Activated CD8-positive, alpha-beta memory T cell treated with anti-CD3 and anti-CD28 coated beads for 4 hours (primary cell): Measurements from ENCODE around the gene GAB1.

Source experiments
- DNase-seq, 2 donors: peaks; one replicate each; pipeline ENCODE4 v3.0.0-alpha.2; 2020; ENCODE audit warnings: low read depth in 2 of 2

GAB1 gene

GRCh38 chr4:143358923-143359643 is 22.4 kb downstream of the GAB1 start:
- DNase-seq: no peak

- no peak for DNase-seq
Measured at GRCh38 chr4:143359644-143360193, 23.0 kb downstream of the GAB1 start.

DNA sequence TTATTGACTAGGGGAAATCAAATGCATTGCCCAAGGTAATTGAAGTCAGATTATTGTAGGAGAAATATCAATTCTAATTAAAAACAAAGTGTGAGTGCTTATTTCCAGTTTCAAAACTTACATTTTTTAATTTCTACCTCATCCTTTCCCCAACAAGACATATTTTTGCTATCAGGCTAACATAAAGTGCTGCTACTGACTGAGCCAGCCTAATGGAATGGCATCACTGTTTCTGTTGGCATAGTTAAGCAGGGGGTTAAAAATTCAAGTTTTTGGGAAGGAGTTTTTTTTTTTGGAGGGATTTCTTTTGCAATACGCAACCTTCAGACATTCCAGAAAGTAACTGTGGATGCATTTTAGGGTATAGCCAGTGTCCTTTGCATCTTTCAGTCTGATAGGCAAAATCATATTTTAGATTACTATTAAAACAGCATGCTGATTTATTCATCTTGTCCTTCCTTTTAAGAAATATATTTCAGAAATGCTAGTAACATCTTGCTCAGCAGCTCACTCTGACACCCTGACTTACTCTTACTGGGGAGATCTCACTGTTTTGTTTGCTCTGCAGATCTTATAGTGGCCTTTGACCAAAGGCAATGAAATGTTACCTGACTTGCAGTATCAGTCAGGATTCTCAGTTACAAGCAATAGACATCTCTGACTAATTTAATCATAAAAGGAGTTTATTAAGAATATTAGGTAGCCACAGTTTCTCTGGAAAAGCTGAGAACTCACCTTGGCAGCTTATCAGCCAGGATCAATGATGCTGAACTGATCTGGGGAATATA is 24.4 kb downstream of the GAB1 start:
- DNase-seq: no peak

DNA sequence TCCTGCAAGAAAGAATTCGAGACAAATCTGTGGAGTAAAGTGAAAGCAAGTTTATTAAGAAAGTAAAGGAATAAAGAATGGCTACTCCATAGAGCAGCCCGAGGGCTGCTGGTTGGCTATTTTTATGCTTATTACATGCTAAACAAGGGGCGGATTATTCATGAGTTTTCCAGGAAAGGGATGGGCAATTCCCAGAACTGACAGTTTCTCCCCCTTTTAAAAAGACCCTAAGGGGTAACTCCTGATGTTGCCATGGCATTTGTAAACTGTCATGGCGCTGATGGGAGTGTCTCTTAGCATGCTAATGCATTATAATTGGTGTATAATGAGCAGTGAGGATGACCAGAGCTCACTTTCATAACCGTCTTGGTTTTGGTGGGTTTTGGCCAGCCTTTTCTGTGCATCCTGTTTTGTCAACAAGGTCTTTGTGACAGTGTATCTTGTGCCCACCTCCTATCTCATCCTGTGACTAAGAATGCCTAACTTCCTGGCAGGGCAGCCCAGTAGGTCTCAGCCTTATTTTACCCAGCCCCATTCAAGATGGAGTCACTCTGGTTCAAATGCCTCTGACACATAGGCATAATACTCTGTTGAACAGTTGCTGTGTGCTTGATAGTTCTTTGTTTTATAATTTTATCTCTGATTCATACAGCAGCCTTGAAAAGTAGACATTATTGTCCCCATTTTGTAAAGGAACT is 25.8 kb downstream of the GAB1 start:
- DNase-seq: no peak

DNA sequence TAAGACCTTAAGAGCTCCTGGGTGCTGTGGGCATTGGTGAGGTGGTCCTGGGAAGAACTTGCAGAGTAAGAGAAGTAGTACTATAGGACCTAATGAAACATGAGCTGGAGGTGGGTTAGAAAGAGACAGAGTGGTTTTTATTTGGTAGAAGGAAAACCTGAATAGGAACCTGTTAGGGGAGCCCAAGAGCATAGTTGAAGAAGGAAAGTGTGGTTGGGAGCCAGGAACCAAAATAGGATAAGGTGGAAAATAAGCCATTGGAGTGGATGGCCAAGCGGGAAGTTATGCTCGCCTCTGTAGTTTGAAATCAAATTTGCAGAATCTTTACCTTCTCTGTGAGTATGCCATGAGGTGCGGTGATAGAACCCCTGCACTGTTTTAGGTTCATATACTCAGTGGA is 26.7 kb downstream of the GAB1 start:
- no peak for DNase-seq

DNA sequence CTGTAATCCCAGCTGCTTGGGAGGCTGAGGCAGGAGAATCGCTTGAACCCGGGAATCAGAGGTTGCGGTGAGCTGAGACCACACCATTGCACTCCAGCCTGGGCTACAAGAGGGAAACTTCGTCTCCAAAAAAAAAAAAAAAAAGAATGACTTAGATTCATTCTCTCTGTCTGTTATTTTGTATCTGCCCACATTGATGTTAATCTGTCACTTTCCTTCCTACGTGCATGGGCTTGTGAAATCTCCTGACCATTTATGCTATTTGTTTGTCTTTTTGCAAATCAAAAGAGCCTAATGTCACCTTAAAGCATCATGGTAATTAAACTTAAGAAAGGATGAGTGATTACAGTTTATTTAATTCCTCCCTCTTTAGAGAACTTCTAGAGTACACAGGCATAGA is 27.4 kb downstream of the GAB1 start:
- DNase-seq: no peak

- no peak for DNase-seq
Measured at GRCh38 chr4:143367863-143368262, 31.2 kb downstream of the GAB1 start.

GRCh38 chr4:143369552-143369951 is 32.9 kb downstream of the GAB1 start:
- no peak for DNase-seq

- no peak for DNase-seq
Measured at GRCh38 chr4:143372093-143372915, 35.6 kb downstream of the GAB1 start.

- no peak for DNase-seq
Measured at GRCh38 chr4:143374255-143374654, 37.6 kb downstream of the GAB1 start.

DNA sequence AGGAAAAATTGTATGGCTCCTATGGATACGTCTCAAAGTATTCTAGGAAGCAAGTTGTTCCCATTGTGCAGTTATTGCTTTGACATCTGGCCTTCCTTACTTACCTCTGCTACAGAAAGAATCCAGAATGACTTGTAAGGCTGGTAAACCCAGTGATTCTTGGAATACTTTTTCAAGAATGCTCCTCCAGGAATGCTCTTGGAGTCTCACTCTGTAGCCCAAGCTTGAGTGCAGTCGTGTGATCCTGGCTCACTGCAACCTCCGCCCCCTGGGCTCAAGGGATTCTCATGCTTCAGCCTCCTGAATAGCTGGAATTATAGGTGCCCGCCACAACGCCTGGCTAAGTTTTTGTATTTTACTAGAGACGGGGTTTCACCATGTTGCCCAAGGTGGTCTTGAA is 38.1 kb downstream of the GAB1 start:
- DNase-seq: no peak

DNA sequence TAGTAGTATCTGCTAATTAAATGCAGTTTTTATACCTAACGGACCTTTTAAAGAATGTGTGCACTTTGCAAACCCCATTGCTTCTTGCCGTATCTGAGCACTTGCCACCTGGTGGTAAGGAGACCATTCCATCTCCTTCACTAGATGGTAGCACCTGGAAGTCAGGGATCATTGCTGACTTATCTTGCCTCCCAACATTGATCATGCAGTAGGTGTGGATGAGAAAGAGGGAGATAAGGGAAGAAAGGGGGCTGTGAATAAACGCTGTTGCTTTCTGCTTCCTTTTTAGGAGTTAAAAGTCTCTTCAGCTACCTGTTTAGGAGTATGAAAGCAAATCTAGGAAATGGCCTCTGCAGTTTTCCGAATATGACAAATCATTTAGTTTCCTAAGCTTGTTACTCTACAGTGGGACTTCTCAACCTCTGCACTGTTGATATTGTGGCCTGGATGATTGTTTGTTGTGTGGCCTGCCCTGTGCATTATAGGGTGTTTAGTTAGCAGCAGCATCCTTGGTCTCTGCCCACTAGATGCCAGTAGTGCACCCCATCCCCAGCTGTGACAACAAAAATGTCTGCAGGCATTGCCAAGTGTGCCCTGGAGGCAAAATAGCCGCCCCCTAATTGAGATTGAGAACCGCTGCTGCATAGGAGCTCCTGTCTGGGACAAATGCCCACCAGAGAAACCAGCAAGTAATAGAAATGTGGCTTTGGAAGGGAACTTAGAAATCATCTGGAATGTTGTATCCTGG is 38.8 kb downstream of the GAB1 start:
- DNase-seq: no peak

DNA sequence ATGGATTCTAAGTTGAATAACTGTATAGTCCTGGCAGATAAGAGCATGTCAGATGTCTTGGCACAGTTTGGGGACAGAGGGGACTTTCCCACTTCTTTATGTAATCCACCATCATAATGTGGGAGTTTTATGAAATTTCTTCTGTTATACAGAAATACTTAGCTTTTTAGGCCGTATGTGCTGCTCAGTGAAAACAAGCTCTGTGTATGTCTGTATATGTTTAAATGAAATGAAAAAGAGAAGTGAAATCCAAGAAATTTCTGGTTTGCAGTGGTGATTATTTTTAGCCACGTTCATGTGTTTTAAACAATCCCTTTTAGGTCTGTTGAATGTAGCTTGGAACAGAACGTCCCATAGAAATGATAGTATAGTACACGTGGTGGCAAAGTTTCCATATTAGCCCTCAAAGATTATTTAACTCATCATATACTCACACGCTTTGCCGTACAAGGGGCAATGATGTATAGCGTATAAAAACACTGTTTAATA is 41.0 kb downstream of the GAB1 start:
- DNase-seq: no peak

DNA sequence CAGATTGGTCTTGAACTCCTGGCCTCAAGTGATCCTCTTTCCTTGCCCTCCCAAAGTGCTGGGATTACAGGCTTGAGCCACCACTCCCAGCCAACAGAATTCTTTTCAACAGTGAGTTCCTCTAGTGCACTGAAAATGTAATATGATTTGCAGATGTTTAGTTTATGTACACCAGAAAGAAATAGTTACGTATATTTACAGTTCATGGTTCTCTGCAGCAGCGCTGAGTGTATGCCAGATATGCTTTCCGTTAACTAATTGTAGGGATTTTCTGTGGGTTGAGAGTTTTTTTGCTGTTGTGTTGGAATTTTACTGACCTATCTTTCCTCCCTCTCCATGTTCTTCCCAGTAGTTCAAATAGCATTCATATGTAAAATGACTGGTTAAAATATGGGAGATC is 44.0 kb downstream of the GAB1 start:
- DNase-seq: no peak

DNA sequence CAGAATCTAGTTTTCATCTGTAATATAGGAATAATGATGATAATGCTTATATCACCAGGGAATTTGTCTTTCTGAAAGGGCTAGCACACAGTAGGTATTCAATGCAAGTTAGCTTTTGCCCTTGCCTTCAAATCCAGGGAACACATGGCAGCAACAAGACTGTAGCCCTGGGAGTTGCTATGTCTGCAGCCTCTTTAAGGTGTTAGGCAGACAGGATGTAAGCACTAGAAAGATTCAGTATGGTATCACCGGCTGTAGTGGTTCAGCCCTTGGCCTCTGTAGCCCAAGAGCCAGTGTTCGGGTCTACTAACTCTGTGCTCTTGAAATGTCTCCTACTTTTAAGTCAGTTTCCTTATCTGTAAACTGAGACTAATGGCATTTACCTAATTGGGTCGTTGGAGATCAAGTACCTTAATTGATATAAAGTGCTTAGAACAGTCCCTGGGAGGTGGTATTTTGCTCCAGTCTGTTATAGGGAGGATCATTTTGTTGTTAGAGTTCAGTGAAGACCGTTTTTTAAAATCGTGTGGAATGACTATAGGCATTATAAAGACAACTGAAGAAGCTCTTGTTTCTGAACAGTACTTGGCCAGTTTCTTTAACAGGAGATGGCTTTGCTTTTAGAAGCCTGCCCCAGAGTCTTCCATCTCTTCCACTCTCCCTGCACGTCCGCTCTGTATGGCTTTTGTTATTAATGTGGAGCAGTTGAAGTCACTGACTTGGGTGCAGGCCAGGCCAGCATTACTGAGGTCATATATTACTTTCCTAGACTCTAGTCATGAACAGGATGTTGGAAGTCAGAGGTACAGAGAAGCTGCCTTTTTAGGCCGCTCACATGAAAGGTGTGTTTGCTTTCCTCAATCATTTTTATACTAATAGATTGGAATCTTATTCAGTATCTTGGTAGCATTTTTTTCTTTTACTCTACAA is 44.8 kb downstream of the GAB1 start:
- no peak for DNase-seq

DNA sequence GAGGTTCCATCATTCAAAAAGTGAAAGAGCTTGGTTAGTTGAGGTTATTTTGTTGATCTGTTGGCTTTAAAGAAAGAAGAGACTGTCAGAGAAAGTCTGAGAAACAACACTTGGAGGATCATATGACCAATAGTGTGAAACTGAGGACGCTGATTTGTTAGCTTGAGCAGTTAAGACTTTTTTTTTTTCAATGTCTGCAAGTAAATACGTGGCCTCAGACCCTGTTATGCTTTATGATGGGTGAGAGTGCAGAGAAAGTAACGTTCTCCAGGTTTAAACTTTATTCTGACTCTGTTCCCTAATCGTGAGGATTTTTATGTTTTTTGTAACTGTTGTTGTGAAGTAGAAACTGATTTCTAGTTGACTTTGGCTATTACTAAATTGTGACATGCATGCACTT is 45.9 kb downstream of the GAB1 start:
- DNase-seq: no peak

DNA sequence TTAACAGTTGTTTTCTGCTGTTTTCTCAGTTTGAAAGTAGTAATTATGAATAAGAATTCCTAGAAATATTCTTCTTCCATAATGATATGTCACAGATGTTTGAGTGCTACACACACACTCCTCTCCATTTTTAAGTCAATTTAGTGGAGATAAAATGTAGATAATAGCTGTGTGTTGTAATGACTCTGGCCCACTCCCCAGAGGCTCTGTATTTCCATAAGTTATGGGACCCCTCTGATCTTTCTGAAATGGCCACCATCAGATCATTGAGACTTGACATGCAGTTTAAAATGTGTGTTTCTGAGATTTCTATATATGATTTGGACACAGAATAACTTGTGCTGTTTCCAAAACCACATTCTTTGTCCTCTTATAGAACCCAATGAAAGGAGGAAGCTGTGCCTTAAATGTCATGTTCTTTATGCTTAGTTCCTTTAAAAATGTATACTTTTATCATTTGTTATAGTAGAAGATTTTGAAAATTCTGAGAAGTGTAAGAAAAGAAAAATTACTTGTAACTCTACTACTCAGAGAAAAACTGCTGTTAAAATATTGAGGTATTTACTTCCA is 46.4 kb downstream of the GAB1 start:
- DNase-seq: no peak

DNA sequence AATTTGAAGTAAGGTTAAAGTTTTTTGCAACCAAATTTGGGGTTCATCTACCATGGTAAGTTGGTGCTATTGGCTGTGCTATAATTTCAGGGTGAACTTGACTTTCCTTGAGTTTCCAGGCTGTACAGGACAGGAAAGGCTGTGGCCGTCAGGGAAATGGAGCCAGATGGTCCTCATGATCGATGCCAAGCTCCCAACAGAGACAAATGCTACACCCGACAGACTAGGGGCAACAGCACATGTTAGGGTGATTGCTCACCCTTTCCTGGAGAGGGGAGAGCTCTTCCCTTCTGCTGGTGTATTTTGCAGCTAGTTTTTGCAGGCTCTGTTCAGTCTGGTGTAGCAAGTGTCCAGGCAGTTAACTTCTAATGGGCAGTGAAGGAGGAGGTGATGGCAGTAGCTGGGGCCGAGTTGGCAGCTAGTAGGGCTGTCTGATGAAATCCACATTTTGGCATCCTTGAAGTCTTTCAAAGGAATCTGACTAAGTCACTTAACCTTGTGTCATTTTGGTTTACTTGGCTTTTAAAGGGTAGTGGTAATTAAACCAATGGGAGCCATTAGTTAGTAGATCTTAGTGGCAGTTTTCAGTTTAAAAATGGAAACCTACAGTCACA is 47.8 kb downstream of the GAB1 start:
- DNase-seq: no peak

GRCh38 chr4:143386812-143387211 is 50.1 kb downstream of the GAB1 start:
- DNase-seq: no peak
